ENCODE data around the gene ADAD2.

The ADAD2 gene

DNA sequence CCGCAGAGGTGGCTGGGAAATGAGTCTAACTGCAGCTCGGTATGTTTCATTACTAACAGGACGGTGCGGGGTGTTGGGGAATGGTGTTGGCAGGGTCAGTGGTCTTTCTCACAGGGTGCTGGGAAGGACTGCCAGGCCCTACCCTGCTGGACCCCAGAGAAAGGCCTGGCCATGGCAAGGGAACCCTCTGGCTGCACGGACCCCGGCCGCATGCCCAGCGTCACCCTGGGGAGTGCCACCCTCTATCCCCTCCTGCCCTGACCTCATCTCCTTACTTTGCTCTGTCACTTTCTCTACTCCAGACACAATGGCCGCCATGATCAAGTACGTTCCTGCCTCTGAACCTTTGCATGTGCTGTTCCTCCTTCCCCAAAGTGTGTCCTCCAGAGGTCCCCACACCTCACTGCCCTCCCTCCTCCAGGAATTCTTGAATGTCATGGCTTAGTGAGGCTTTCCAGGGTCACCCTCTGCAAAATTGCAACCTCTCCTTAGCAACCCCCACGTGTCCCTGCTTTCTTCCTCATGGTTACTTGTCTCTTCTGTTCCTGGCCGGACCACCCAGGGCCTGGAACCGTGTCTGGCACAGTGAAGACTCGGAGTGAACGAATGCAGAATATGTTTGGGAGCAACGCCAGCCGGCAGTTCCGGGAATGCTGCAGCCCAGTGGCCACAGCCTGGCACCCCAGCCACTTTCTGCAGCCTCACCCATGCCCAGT is 15.2 kb downstream of the ADAD2 start:
- peaks cover 2% of the 10 kb centered on the region; the same call in 1 of the 2 replicates for H4K20me1 ChIP-seq (ENCODE audit: insufficient read depth, low read length)
- no peak overlapping the region for H3K4me3 ChIP-seq (ENCODE audit: low read depth in 1 of 2, low read length in 2 of 2)
- H3K79me2 ChIP-seq (ENCODE audit: insufficient read depth, low read length) = no peaks in the 10 kb centered on the region
- DNase-seq (no peak), ATAC-seq (ENCODE audit: insufficient read depth, low read depth) (no peak)
- no peaks in the 10 kb centered on the region for H3K9me3 ChIP-seq (ENCODE audit: insufficient read depth, low read length, severe bottlenecking)
- H3K9ac ChIP-seq (ENCODE audit: low read depth, low read length) = no peak overlapping the region
- TF ChIP-seq, protein P1, sequence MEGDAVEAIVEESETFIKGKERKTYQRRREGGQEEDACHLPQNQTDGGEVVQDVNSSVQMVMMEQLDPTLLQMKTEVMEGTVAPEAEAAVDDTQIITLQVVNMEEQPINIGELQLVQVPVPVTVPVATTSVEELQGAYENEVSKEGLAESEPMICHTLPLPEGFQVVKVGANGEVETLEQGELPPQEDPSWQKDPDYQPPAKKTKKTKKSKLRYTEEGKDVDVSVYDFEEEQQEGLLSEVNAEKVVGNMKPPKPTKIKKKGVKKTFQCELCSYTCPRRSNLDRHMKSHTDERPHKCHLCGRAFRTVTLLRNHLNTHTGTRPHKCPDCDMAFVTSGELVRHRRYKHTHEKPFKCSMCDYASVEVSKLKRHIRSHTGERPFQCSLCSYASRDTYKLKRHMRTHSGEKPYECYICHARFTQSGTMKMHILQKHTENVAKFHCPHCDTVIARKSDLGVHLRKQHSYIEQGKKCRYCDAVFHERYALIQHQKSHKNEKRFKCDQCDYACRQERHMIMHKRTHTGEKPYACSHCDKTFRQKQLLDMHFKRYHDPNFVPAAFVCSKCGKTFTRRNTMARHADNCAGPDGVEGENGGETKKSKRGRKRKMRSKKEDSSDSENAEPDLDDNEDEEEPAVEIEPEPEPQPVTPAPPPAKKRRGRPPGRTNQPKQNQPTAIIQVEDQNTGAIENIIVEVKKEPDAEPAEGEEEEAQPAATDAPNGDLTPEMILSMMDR (IDR thresholded peaks at IDR 0.05; ENCODE audit: borderline replicate concordance, extremely low read depth, low read length, poor library complexity, severe bottlenecking) = no peak
- TF ChIP-seq EZH2 (IDR thresholded peaks at IDR 0.05; ENCODE audit: borderline replicate concordance, low read depth, low read length, severe bottlenecking) = no peak
- no peak overlapping the region for H3K27ac ChIP-seq (ENCODE audit: low read length)
- no peaks in the 10 kb centered on the region for H3K36me3 ChIP-seq (ENCODE audit: insufficient read depth, low read length)
- H3K4me2 ChIP-seq (ENCODE audit: insufficient read depth, low read length) = no peak overlapping the region
- no peak overlapping the region for H2AFZ ChIP-seq (ENCODE audit: low read depth, low read length)
- H3K27me3 ChIP-seq (ENCODE audit: insufficient read depth, low read length, poor library complexity) = no peaks in the 10 kb centered on the region
- H3K4me1 ChIP-seq (ENCODE audit: insufficient read depth, low read length) = no peaks in the 10 kb centered on the region

DNA sequence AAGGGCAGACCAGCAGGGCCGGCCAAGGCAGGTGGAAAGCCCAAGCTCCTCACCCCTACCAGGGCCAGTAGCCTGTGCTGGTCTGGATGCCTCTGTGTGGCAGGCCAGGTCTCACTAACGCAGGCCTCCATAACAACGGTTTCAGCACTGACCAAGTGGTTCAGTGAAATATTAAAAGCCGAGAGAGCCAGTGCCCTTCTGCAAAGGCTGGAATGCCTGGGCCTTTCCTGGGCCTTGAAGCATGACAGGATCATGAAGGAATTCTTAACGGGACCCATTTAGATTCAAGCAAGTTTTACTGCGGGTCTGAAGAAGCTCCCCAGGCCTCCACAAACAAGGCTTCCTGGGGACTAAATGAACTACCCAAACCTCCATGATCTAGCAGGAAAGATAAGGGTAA is 16.3 kb downstream of the ADAD2 start:
- Histone ChIP-seq H3K9ac (ENCODE audit: low read depth, low read length) (no peak overlapping the region), H4K20me1 (ENCODE audit: insufficient read depth, low read length) (peaks cover 2% of the 10 kb centered on the region; the same call in 1 of the 2 replicates), H3K27ac (ENCODE audit: low read length) (no peak overlapping the region), H3K9me3 (ENCODE audit: insufficient read depth, low read length, severe bottlenecking) (no peaks in the 10 kb centered on the region), H3K4me2 (ENCODE audit: insufficient read depth, low read length) (no peak overlapping the region), H3K4me1 (ENCODE audit: insufficient read depth, low read length) (no peaks in the 10 kb centered on the region), H3K4me3 (ENCODE audit: low read depth in 1 of 2, low read length in 2 of 2) (no peak overlapping the region), H3K27me3 (ENCODE audit: insufficient read depth, low read length, poor library complexity) (no peaks in the 10 kb centered on the region), H2AFZ (ENCODE audit: low read depth, low read length) (no peak overlapping the region), H3K36me3 (ENCODE audit: insufficient read depth, low read length) (no peaks in the 10 kb centered on the region), H3K79me2 (ENCODE audit: insufficient read depth, low read length) (no peaks in the 10 kb centered on the region)
- ATAC-seq (ENCODE audit: insufficient read depth, low read depth) = no peak
- TF ChIP-seq, protein P1 (IDR thresholded peaks at IDR 0.05; ENCODE audit: borderline replicate concordance, extremely low read depth, low read length, poor library complexity, severe bottlenecking) = no peak
- TF ChIP-seq EZH2 (IDR thresholded peaks at IDR 0.05; ENCODE audit: borderline replicate concordance, low read depth, low read length, severe bottlenecking) = no peak
- DNase-seq = no peak

DNA sequence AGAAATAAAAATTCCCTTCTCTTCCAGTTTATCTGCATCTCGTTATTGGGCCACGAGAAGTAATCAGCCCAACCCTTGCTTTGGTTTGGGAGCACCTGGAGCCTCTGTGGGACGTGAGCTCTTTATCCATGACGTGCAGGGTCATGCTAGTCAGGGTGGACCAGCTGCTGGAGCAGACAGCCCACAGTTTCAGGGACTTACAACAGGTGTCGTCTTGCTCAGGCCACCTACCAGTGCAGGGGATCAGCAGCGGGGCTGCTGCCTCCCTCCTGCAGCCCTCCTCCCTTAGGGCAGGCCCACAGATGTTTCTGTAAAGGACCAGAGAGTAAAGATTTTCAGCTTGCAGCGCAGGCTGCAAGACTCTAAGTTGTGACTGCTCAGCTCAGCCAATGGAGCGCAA is 16.9 kb downstream of the ADAD2 start:
- Histone ChIP-seq H3K36me3 (ENCODE audit: insufficient read depth, low read length) (no peaks in the 10 kb centered on the region), H3K4me3 (ENCODE audit: low read depth in 1 of 2, low read length in 2 of 2) (no peak overlapping the region), H4K20me1 (ENCODE audit: insufficient read depth, low read length) (peaks cover 2% of the 10 kb centered on the region; the same call in 1 of the 2 replicates), H3K9ac (ENCODE audit: low read depth, low read length) (no peak overlapping the region), H3K9me3 (ENCODE audit: insufficient read depth, low read length, severe bottlenecking) (no peaks in the 10 kb centered on the region), H3K79me2 (ENCODE audit: insufficient read depth, low read length) (no peaks in the 10 kb centered on the region), H3K4me1 (ENCODE audit: insufficient read depth, low read length) (no peaks in the 10 kb centered on the region), H2AFZ (ENCODE audit: low read depth, low read length) (no peak overlapping the region), H3K4me2 (ENCODE audit: insufficient read depth, low read length) (no peak overlapping the region), H3K27me3 (ENCODE audit: insufficient read depth, low read length, poor library complexity) (no peaks in the 10 kb centered on the region), H3K27ac (ENCODE audit: low read length) (no peak overlapping the region)
- DNase-seq (no peak), ATAC-seq (ENCODE audit: insufficient read depth, low read depth) (no peak)
- TF ChIP-seq, protein P1 (IDR thresholded peaks at IDR 0.05; ENCODE audit: borderline replicate concordance, extremely low read depth, low read length, poor library complexity, severe bottlenecking) = no peak

All from DND-41 (cell line).